Dedifferentiated amniotic fluid mesenchymal stem cell (primary cell): ENCODE measurements around the gene ZNF628.
"Not testable (repeated sequence)": the region's sequence is repeated elsewhere in the genome, so short reads cannot be mapped to it uniquely, and the experiment has no call there.

Source experiments
- DNase-seq: peaks from one replicate; pipeline ENCODE4 v3.0.0-alpha.2; 2016; ENCODE audit errors: extremely low spot score

Gene ZNF628

DNA sequence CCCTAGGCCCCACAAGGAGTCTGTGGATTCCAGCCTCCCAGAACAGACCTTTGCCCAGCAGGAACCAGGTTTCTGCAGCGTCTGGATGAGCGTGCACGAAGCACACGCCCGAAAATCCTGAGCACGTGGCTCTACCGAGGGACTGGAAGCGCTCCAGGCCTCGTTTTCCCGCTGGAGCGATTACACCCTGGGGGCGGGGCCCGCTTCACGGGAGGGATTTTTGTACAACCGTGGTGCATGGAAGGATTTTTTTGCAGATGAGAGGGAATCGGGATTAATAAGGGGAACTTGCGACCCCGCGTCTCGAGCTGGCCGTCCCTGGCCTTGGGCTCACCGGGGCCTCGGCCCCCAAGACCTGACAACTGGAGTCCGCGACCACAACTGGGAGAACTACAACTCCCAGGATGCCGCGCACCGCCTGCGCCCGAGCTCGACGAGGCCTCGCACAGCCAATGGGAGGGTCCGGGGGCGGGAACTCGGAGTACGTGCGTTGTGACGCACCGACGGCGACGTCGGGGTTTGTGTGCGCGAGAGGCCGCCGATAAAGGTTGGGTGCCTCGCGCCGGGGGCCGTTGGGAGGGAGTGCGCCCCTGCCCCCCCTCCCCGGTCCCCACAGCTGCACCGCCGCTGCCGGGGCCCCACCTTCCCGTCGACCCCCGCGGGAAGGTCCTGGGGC lies at the start of gene ZNF628:
Gene ZNF628, plus strand, starts transcription at position 518 of the 676 bp plus-strand sequence. CDS start 3,294 bp downstream, outside the sequence.
- DNase-seq: peak; percentile 96

DNA sequence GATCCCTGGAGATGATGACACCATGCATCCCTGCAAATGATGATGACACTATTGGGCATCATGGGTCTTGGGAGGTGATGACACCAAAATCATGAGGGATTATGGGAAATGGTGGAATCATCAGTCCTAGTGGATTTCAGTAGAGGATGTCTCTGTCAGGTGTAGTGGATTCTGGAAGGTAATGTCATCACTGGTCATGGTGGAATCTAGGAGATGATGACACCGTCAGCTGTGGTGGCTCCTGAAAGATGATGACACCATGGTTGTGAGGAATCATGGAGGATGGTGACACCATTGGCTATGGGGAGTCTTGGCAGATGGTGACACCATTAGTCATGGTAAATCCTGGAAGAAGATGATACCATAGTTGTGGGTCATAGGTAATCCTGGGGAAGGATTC lies 45.2 kb upstream of the ZNF628 start:
- no peak for DNase-seq

DNA sequence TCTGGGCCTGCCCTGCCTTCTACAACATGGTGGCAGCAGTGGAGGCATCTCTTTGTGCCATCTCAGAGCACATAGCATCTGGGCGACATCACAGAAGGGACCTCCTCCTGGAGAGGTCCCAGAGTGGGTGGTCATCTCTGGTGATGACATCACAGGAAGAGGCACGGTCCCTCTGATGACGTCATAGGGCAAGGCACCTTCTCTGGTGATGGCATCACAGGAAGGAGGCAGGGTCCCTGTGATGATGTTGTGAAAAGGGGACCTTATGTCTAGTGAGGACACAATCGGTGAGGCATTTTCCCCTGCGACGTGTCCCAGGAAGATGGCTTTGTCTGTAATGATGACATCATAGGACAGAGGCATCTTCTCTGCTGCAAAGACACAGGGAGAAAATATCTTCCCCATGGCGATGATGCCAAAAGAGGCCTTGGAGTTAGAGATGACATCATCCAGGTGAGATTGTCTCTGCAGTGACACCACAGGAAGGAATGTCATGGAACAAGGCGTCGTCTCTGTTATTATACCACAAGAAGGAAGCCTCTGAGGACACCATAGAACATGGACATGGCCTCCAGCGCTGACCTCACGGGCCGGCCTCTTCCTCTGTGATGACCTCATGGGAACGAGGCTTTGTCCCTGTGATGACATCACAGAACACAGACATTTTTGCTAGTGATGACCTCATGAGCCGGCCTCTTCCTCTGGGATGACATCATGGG lies 44.0 kb upstream of the ZNF628 start:
- DNase-seq: no peak

DNA sequence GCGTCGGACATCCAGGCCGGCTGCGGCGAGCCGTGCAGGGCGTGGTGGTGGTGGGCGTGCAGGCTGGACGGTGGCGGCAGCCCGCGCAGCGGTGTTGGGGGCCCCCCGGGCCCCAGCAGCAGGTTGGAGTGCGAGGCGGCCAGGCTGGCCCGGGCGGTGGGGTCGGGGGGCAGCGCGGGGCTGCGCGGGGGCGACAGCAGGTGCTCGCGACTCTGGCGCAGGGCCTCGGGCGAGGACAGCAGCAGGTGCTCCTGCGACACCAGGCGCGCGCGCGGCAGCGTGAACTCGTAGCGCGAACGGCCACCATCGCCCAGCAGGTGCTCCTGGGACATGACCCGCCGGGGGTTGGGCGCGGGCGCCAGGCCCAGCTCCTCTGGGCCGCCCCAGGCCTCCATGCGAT lies 43.1 kb upstream of the ZNF628 start:
- no peak for DNase-seq

DNA sequence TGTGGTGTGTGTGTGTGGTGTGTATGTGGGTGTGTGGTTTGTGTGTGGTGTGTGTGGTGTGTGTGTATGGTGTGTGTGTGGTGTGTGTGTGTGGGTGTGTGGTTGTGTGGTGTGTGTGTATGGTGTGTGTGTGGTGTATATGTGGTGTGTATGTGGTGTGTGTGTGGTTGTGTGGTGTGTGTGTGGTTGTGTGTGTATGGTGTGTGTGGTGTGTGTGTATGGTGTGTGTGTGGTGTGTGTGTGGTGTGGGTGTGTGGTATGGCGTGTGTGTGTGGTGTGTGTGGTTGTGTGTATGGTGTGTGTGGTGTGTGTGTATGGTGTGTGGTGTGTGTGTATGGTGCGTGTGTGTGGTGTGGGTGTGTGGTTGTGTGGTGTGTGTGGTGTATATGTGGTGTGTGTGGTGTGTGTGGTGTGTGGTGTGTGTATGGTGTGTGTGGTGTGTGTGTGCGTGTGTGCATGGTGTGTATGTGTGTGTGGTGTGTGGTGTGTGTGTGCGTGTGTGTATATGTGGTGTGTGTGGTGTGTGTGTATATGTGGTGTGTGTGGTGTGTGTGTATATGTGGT lies 42.0 kb upstream of the ZNF628 start:
- no peak for DNase-seq

DNA sequence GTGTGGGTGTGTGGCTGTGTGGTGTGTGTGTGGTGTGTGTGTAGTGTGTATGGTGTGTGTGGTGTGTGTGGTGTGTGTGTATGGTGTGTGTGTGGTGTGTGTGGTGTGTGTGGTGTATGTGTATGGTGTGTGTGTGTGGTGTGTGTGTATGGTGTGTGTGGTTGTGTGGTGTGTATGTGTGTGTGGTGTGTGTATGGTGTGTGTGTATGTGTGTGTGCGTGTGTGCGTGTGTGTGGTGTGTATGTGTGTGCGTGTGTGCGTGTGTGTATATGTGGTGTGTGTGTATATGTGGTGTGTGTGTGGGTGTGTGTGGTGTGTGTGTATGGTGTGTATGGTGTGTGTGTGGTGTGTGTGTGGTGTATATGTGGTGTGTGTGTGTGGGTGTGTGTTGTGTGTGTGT lies 41.4 kb upstream of the ZNF628 start:
- DNase-seq: no peak

DNA sequence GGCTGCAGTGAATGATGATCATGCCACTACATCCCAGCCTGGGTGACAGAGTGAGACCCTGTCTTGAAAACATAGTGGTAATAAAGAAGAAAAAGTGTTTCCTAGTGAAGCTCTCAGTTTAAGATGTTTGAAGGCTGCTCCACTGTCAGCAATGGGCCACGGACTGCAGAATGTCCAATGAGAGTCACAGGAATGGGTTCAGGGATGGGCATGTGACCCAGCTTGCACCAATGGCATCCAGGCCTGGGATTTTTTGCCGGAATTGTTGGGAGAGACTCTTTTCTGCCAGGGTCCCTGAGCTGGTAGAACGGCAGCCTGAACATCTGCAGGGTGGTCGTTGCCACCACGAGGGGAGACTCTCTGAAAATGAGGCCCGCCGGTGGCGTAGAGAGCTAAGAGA lies 39.6 kb upstream of the ZNF628 start:
- DNase-seq: no peak

DNA sequence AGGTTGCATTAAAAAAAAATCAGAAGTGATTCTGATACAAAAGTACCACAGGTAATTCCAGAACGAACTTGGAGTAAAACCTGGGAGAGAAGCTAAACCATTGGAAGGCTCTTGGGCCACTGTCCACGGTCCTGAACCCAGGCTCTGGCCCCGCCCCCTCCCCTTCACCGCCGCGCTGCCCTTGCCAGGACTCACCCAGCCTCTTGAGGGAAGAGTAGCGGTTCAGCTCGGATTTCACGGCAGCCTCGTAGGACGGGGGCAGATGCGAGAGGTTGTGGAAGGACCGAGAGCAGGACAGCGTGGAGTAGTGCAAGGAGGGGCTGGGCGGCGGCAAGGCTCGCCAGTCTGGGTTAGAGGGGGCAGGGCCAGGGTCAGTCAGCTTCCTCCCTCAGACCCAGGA lies 39.0 kb upstream of the ZNF628 start:
- DNase-seq: no peak

DNA sequence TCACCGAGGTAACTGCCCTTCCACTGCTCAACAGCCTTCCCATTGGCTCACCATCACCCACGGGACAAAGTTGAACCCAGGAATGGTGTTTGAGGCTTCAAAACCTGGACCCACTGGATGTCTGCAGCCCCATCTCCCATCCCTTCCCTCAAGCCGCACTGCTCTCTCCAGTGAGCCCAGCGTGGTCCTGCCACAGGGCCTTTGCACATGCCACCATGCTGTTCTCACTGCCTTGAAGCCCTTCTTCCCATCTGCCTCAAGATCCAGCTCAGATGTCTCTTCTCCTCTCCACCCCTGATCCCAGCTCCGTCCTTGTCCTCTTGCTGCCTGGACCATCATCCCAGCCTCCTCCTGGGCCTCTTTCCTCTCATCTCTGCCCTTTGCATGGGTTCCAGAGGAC lies 37.4 kb upstream of the ZNF628 start:
- no peak for DNase-seq

DNA sequence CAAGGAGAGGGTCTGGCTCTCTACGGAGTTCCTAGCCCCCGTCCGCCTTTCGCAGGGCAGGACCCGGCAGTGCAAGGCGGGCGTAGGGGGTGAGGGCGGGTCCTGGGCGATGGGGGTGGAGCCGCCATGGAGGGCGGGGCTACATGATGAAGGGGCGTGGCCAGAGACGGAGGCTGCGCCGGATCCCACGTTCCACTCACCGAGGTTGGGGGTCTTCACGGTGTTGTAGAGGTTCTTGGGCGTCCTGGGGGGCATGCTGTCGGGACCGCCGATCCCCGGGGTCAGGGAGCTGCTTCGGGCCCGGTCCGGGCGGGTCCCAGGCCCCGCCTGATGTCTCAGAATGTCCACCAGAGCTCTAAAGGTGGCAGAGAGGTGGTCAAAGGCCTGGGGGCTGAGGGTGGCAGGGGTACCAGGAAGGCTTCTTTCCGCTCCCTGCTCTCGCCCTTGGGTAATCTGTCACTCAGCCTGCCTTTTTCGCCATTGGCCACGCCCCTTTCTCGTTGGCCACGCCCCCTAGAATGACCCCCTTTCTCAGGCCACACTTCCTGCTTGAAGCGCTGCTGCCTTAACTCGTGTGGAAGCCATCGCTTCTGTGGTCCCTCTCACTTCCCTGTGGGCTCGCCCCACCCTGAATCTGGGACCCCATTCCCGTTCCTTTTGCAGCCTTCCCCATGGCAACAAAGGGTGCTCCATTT lies 35.9 kb upstream of the ZNF628 start:
- no peak for DNase-seq

DNA sequence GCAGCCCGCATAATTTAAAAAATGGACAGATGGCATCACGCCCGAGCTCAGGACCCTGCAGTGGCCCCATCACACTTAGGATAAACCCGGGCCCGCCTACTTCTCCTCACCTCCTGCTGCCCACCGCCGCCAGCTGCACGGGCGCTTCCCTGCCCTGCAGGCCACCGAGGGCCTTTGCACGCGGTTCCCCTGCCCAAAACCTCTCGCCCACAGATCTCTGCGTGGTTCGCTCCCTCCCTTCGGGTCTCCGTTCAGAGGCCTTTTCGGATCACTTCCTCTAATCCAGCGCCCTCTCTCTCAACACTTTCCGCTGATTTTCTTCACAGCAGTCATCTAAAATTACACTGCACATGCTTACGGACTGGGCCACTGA lies 35.1 kb upstream of the ZNF628 start:
- no peak for DNase-seq

DNA sequence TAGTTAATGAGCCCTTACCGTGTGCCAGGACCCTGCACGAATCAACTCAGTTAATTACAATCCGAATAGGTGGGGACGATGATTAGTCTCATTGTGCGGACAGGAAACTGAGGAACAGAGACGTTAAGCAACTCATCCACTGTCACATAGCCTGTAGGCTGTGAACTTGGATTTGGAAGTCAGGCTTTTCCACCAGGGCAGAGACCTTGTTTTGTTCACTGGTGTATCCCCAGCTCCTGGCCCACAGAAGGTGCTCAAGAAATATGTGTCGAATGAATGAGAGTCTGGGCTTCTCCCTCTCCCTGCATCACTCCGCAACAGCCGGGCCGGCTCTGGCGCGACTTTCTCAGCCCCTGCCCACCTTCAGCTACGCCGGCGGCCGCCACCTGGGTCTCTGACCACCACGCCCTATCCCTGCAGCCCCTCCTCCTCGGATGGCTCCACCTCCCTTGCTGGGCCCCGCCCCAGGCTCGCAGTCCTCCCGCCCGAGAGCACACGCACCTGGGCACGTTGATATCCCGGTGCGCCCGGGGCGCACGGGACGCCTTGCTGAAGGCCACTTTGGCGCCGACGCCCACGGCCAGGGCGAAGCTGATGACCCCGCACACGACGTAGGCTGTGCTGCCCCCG lies 34.6 kb upstream of the ZNF628 start:
- DNase-seq: no peak

DNA sequence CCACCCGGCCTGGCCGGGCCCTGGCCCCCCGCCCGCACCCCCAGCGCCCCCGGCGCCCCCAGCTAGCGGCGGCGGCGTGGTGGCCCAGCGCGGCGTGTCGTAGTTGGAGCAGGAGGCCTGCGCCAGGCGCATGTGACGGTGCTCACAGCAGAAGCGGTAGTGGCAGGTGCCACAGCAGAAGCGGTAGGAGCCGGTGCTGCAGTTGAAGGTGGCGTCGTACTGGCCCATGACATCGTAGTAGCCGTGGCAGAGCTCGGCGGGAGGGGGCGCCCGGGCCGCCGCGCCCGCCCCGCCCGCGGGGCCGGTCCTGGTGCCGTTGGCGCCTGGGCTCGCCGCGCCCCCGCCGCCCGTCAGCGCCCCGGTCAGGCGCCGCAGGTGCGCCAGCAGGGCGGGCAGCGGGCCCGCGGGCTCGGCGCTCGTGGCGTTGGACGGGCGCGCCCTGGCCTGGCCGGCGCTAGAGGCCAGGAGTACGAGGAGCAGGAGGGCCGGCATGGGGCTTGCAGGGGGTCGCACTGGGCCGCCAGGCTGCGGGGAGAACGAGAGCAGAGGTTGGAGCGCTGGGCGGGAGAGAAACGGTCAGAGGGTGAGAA lies 34.0 kb upstream of the ZNF628 start:
- no peak for DNase-seq

DNA sequence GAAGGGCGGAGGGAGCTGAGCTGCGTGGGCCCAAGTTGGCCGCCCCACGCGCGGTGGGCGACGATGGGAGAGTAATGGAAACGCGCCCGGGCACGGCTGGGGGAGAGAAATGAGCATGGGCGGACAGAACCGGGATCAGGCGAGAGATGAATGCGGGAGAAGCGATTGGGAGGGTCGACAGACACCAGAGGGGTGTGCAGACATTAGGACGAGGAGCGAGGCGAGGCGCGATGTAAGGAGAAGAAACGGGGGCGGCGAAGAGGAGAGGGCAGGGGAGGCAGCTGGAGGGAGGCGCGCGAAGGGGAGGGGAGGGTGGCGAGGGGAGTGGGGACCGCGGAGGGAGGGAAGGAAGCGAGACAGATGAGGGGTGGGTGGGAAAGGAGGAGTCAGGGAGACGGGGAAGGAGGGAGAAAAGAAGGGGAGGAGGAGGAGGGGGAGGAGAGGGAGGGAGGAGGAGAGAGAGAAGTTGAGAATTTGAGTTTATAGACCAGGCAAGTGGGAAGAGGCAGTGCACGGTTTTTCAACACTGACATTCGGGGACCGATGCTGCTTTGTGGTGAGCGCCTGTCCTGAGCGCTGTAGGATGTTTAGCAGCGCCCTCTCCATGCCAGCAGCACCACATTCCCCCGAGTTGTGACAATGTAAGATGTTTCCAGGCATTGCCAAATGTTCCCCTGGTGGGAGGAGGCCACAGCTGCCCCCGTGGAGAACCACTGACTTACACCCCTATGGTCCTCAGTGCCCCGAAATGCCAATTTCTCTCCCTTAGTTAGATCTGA lies 33.2 kb upstream of the ZNF628 start, which contains the start of gene SHISA7:
Gene SHISA7, minus strand, starts transcription at position 256 of the 779 bp plus-strand sequence. CDS start 437 bp downstream, outside the sequence.
- DNase-seq: no peak

DNA sequence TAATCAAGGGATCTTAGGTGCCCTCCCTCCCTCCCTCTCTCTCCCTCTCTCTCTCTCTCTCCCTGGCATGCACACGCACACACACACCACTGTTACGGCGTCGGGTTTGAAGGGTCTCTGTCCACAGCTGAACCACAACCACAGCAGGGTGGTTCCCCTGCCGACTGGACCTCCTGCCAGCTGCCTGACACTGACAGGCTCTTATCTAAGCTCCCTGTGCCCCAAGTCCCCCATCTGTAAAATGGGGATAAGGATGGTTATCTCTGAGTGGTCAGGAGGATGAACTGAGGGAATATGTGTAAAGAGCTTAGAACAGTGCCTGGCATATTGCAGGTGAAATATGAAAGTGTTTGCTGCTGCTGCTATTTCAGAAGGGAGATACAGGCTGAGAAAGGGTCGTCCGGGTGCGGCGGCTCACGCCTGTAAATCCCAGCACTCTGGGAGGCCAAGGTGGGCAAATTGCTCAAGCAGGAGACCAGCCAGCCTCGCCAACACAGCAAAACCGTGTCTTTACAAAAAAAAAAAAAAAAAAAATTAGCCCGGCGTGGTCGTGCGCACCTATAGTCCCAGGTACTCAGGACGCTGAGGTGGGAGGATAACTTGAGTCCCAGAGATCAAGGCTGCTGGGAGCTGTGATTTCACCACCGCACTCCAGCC lies 32.5 kb upstream of the ZNF628 start:
- DNase-seq: no peak

DNA sequence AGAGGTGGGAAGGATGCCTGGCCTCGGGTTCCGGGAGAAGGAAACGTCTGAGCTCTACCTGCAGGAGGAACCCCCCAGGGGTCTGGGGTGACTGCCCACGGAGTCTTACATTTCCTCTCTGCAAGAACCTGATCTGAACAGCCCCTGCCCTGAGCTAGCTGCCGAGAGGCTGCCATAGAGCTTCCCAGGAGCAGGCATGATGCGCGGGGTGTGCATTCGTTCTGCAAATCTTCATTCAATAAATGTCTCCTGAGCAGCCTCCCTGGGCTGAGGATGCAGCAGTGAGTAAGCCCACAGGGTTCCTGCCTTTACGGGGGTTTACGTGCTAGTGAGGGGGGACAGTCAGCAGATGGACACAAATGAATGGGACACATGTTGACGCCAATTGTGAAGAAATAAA lies 31.8 kb upstream of the ZNF628 start:
- DNase-seq: no peak

DNA sequence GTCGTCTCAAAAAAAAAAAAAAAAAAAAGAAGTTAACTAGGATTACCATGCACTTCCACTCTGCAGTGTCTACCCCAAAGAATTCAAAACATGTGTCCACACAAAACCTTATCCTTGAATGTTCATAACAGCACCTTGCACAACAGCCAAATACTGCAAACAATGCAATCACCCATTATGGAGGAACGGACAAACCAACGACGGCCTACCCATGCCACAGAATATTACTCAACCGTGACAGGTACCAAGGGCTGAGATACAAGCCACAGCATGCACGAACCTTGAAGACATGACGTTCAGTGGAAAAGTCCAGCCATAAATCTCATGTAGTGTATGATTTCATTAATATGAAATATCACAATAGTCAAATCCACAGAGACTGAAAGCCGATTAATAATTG lies 30.4 kb upstream of the ZNF628 start:
- DNase-seq: no peak

DNA sequence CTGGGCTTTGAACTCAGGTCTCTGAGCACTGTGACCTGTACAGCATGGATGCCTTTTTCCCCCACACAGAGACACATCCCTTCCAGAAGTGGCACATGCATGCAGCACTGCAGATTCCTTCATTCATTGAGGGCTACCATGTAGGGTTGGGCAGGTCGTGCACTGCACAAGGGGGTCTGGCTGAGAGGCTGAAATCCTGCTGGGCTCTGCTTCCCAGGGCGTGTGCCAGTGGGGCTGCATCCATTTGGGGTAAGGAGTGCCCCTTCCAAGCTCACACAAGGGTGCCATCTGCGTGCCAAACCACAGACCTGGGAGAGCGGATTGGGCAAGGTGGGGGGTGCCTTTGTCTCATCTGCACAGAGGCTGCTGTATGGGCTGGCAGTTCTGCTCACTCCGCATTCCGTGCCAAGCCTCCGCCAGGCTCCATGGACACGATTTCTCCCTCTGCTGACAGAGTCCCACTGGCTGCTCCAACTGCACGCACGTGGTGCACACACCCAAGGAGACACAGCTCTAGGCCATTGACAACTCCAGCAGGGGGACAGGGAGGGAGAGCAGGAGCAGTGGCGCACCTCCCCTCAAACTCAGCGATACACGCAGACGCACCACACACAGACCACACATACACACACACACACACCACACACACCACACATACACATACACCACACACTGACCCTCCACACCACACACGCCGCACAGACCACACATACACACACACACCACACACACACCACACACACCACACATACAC lies 28.8 kb upstream of the ZNF628 start:
- DNase-seq: no peak

DNA sequence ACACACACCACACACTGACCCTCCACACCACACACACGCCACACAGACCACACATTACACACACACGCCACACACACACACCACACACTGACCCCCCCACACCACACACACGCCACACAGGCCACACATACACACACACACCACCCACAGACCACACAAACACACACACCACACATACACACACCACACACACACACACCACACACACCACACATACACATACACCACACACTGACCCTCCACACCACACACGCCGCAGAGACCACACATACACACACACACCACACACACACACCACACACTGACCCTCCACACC lies 28.3 kb upstream of the ZNF628 start:
- DNase-seq: not testable (repeated sequence)

DNA sequence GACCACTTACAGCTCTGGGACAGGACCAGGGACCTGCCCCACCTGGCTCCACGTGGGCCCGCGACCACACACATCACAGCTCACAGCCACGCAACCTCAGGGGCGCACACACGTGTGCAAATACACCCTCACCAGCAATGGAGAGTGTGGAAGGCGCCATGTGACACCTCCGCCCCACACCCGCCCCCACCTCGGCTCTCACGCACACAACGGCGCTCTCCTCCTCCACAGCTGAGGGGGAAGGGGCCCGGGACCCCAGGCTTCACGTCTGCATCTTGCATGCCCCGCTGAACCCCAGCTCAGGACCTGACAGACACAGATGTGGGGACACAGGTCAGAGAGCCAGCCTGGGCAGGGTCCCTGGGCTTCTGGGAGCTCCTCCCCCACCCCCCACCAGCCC lies 26.9 kb upstream of the ZNF628 start:
- DNase-seq: no peak
